ENCODE measurements around the gene TRPM3. TPM values are rescaled to one million over a fixed set of nuclear protein-coding genes. Genes with fewer than 3 reads are reported as not detected.
"Not testable (repeated sequence)": the region's sequence is repeated elsewhere in the genome, so short reads cannot be mapped to it uniquely, and the experiment has no call there.

The TRPM3 gene
- polyA plus RNA-seq, 12 donors: 0.16 to 2.0 (median 0.36) TPM; not detected in 2

GRCh38 chr9:70673844-70674243 is 447.6 kb downstream of the TRPM3 start:
- DNase-seq: no peak

GRCh38 chr9:70672161-70672649 is 449.2 kb downstream of the TRPM3 start:
- peak; percentile 17 for DNase-seq

GRCh38 chr9:70668751-70669150 is 452.7 kb downstream of the TRPM3 start:
- no peak for DNase-seq

GRCh38 chr9:70658765-70659164 is 462.7 kb downstream of the TRPM3 start:
- DNase-seq: no peak

- DNase-seq: peak; percentile 19
Observed at GRCh38 chr9:70656281-70656680, 465.1 kb downstream of the TRPM3 start.

GRCh38 chr9:70654144-70654543 is 467.3 kb downstream of the TRPM3 start:
- DNase-seq: no peak

GRCh38 chr9:70644627-70645026 is 476.8 kb downstream of the TRPM3 start:
- not testable (repeated sequence) for DNase-seq

- peak; percentile 82 for DNase-seq
Observed at GRCh38 chr9:70642341-70642740, 479.1 kb downstream of the TRPM3 start.

- peak; percentile 73 for DNase-seq
Observed at GRCh38 chr9:70641631-70642030, 479.8 kb downstream of the TRPM3 start.

GRCh38 chr9:70641031-70641430 is 480.4 kb downstream of the TRPM3 start:
- no peak for DNase-seq

GRCh38 chr9:70639853-70640814 is 481.3 kb downstream of the TRPM3 start:
- peak; percentile 70 for DNase-seq

- no peak for DNase-seq
Observed at GRCh38 chr9:70635790-70636189, 485.6 kb downstream of the TRPM3 start.

GRCh38 chr9:70634696-70635095 is 486.7 kb downstream of the TRPM3 start:
- no peak for DNase-seq

- no peak for DNase-seq
Observed at GRCh38 chr9:70630971-70631370, 490.4 kb downstream of the TRPM3 start.

GRCh38 chr9:70629080-70629685 is 492.2 kb downstream of the TRPM3 start:
- DNase-seq: not testable (repeated sequence)

- no peak for DNase-seq
Observed at GRCh38 chr9:70625078-70625477, 496.3 kb downstream of the TRPM3 start.

- DNase-seq: peak; percentile 27
Observed at GRCh38 chr9:70618784-70619183, 502.6 kb downstream of the TRPM3 start.

GRCh38 chr9:70617033-70617828 is 504.2 kb downstream of the TRPM3 start:
- no peak for DNase-seq

- no peak for DNase-seq
Observed at GRCh38 chr9:70616228-70616990, 505.0 kb downstream of the TRPM3 start.

- no peak for DNase-seq
Observed at GRCh38 chr9:70615464-70616138, 505.8 kb downstream of the TRPM3 start.

All from muscle of arm (tissue), 12 donors.